Stimulated activated naive B cell treated with anti-CD40 and anti-IgM and Interleukin-4, amounts not matched to agents 10 μg/mL and 1 μg/mL and 100 μg/mL, for 72 hours (primary cell): Measurements from ENCODE around the gene ZFP36L2.
A peak's percentile ranks its signal among the peaks of the same experiment; 100 is the strongest.

Experiments used
- ATAC-seq, 2 donors: fragments of 150-1000 bp; cut with Tn5 transposase; replicated peaks; 2 replicates each; pipeline ENCODE4 v1.10.0; 2021; ENCODE audit warnings: moderate library complexity in 1 of 2
- DNase-seq: peaks from one replicate; pipeline ENCODE4 v3.0.0; 2021
- H3K27ac Mint-ChIP-seq: one replicate; pipeline ENCODE4 v1.8.0; 2022; ENCODE audit warnings: mild to moderate bottlenecking, mixed read lengths
- H3K27me3 Mint-ChIP-seq, 2 donors: one replicate each; pipeline ENCODE4 v1.8.0; 2022; ENCODE audit warnings: mixed read lengths in 2 of 2
- H3K36me3 Mint-ChIP-seq, 2 donors: one replicate each; pipeline ENCODE4 v1.8.0; 2022; ENCODE audit warnings: mixed read lengths in 2 of 2, mild to moderate bottlenecking in 1 of 2
- H3K4me1 Mint-ChIP-seq, 2 donors: one replicate each; pipeline ENCODE4 v1.8.0; 2022; ENCODE audit warnings: mixed read lengths in 2 of 2, mild to moderate bottlenecking in 1 of 2
- H3K4me3 Mint-ChIP-seq, 2 donors: one replicate each; pipeline ENCODE4 v1.8.0; 2022; ENCODE audit warnings: mild to moderate bottlenecking in 2 of 2, mixed read lengths in 2 of 2, moderate library complexity in 1 of 2
- H3K9me3 Mint-ChIP-seq, 2 donors: one replicate each; pipeline ENCODE4 v1.8.0; 2022; ENCODE audit warnings: mixed read lengths in 2 of 2, mild to moderate bottlenecking in 1 of 2

The ZFP36L2 gene

GRCh38 chr2:43186679-43187374 is 39.6 kb downstream of the ZFP36L2 start:
- no peaks in the 10 kb centered on the region for H3K27me3 Mint-ChIP-seq
- H3K36me3 Mint-ChIP-seq = no peaks in the 10 kb centered on the region
- ATAC-seq = no peak
- no peaks in the 10 kb centered on the region for H3K9me3 Mint-ChIP-seq
- peak overlapping the region; percentile 20 for H3K27ac Mint-ChIP-seq
- no peak overlapping the region for H3K4me3 Mint-ChIP-seq
- DNase-seq = no peak
- peaks cover 7 to 32% of the 10 kb centered on the region in 2 donors for H3K4me1 Mint-ChIP-seq

DNA sequence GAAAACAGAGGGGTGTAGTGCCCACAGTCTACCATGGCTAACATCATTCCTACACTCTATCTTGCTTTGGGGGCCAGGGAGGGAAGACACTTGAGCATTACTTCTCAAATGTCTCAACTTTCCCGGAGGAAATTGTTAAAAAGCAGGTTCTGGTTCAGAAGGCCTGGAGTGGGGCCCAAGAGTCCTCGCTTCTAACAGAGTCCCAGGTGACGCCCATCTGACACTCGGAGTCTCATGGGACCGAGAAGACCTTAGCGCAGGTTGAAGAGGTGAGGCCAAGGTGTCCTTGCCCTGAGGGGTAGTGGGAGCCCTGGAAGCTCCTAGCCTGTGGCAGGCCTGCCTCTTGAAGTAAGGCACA is 40.1 kb downstream of the ZFP36L2 start:
- Mint-ChIP-seq H3K4me3 (no peak overlapping the region), H3K27ac (peak overlapping the region; percentile 20), H3K27me3 (no peaks in the 10 kb centered on the region), H3K4me1 (peaks cover 8 to 31% of the 10 kb centered on the region in 2 donors), H3K9me3 (no peaks in the 10 kb centered on the region), H3K36me3 (peaks cover under 1 to 2% of the 10 kb centered on the region in 2 donors)
- DNase-seq = no peak
- ATAC-seq = no peak

DNA sequence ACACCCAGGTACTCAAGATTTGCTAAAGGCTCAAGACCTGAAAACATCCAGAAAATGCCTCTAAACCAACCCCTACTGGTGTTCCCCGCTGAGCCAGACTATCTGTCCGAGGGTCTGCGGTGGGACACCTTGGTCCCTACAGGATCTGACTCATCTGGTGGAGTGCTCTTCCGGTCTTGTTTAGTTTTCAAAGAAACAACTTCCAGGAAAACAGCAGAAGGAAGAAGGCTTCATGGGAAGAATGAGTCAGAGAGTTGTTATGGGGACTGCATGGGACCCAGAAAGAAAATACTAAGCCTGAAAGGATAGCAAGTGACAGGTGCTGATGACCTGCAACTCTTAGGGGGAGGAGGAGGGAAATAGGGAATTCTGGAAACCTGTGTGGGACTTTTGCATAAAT is 41.3 kb downstream of the ZFP36L2 start:
- Mint-ChIP-seq H3K4me3 (no peak overlapping the region), H3K36me3 (peaks cover 3 to 6% of the 10 kb centered on the region in 2 donors), H3K4me1 (peaks cover 14 to 33% of the 10 kb centered on the region in 2 donors), H3K27me3 (no peaks in the 10 kb centered on the region), H3K9me3 (no peaks in the 10 kb centered on the region), H3K27ac (no peak overlapping the region)
- DNase-seq (no peak), ATAC-seq (no peak)

- peaks cover 3 to 6% of the 10 kb centered on the region in 2 donors for H3K36me3 Mint-ChIP-seq
- peaks cover 14 to 35% of the 10 kb centered on the region in 2 donors for H3K4me1 Mint-ChIP-seq
- ATAC-seq (no peak), DNase-seq (no peak)
- H3K9me3 Mint-ChIP-seq = no peaks in the 10 kb centered on the region
- no peak overlapping the region for H3K4me3 Mint-ChIP-seq
- no peak overlapping the region for H3K27ac Mint-ChIP-seq
- H3K27me3 Mint-ChIP-seq = no peaks in the 10 kb centered on the region
Measured at GRCh38 chr2:43184339-43184895, 42.0 kb downstream of the ZFP36L2 start.

DNA sequence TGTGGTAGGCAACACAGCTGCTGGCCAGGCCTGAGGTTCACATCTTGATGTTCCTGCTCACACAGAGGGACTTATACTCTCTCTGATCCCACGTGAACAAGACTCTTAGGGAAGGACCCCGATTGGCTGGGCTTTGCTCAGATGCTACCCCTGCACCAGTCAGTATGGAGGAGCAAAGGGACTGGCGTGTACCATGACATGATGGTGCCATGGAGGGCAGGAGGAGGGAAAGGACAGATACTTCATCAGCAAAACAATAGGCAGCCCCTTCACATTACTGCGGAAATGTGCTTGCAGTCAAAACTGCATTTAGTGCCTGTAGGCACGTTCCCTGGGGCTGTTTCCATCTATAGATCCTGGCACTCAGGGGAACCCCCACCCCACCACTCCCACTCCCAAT is 42.7 kb downstream of the ZFP36L2 start:
- H3K9me3 Mint-ChIP-seq = no peaks in the 10 kb centered on the region
- no peak for ATAC-seq
- no peak overlapping the region for H3K4me3 Mint-ChIP-seq
- no peaks in the 10 kb centered on the region for H3K27me3 Mint-ChIP-seq
- DNase-seq = no peak
- H3K4me1 Mint-ChIP-seq = peaks cover 14 to 36% of the 10 kb centered on the region in 2 donors
- H3K36me3 Mint-ChIP-seq = peaks cover 3 to 6% of the 10 kb centered on the region in 2 donors
- H3K27ac Mint-ChIP-seq = no peak overlapping the region

- Mint-ChIP-seq H3K9me3 (peaks cover 4% of the 10 kb centered on the region in 2 donors), H3K4me3 (no peak overlapping the region), H3K27ac (no peak overlapping the region), H3K36me3 (peaks cover 6 to 11% of the 10 kb centered on the region in 2 donors), H3K27me3 (no peaks in the 10 kb centered on the region), H3K4me1 (peaks cover 19 to 29% of the 10 kb centered on the region in 2 donors)
- DNase-seq (no peak), ATAC-seq (no peak)
Measured at GRCh38 chr2:43180897-43181296, 45.5 kb downstream of the ZFP36L2 start.

DNA sequence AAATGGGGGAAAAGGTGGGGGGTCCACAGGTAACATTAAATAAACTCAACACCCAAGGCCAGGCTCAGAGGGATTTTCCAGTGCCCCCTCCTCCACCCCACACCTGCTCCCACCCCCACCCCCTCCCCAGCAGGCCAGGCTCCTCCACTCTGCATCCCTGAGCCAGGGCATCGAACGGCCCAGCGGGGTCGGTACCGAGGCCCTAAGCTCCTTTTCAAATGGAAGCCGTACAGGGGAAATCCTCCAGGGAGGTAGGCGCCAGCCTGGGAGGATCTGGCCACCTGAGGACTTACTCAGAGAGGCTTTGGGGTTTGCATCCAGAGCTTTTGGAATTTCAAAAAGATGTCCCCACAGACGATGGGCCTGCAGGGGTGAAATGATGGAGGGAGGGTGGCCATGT is 46.5 kb downstream of the ZFP36L2 start:
- H3K4me3 Mint-ChIP-seq = no peak overlapping the region
- no peak overlapping the region for H3K27ac Mint-ChIP-seq
- H3K9me3 Mint-ChIP-seq = peaks cover 4 to 8% of the 10 kb centered on the region in 2 donors
- H3K36me3 Mint-ChIP-seq = peaks cover 11 to 18% of the 10 kb centered on the region in 2 donors
- DNase-seq (no peak), ATAC-seq (no peak)
- H3K4me1 Mint-ChIP-seq = peaks cover 26 to 30% of the 10 kb centered on the region in 2 donors
- no peaks in the 10 kb centered on the region for H3K27me3 Mint-ChIP-seq

DNA sequence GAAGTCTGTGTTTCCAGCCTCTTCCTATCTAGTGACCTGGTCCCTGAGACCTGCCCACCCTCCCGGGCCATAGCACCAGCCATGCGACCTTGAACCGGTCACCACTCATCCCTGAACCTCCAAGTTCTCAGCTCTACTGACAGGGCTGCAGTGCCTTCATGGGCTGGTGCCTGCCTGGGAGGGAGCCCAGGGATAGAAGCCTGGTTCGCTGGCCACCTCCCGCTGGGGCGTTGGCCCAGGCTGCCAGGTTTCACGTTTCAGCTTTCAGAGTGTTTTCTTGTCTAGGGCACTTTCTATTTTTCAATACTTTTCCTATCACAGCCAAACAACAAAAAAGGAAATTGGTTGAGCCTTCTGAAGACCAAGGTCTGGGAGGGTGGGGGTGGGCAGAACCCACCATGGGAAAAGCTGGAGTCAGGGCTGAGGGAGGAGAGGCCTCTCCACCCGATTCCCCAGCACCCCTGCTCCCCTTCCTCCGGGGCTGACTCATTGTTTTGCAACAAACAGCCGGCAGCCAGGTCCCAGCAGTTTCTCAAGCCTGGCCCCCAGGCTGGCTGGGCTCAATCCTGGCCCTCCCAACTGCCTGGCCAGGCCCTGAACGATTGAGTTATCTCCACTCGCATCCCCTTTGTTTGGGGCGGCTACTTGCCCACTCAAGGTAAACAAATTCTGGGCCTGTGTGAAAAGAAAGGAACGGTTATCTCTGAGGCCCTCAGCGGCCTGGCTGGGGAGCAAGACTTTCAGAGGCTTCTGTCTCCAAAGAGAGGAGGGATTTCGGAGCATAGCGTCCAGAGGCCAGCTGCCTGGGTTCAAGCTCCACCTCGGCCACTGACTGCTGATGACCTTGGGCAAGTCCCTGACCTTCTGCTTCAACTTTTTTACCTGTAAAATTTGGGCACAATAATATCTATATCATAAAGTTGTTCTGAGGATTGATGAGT is 47.5 kb downstream of the ZFP36L2 start:
- H3K9me3 Mint-ChIP-seq = peaks cover 9 to 13% of the 10 kb centered on the region in 2 donors
- H3K36me3 Mint-ChIP-seq = peaks cover 15 to 18% of the 10 kb centered on the region in 2 donors
- H3K27ac Mint-ChIP-seq = no peak overlapping the region
- no peak overlapping the region for H3K4me3 Mint-ChIP-seq
- peaks cover 34 to 41% of the 10 kb centered on the region in 2 donors for H3K4me1 Mint-ChIP-seq
- no peak for ATAC-seq
- no peak for DNase-seq
- H3K27me3 Mint-ChIP-seq = no peaks in the 10 kb centered on the region

GRCh38 chr2:43178055-43178598 is 48.3 kb downstream of the ZFP36L2 start:
- Mint-ChIP-seq H3K27me3 (no peaks in the 10 kb centered on the region), H3K4me1 (peaks cover 34 to 49% of the 10 kb centered on the region in 2 donors), H3K27ac (peak overlapping the region; percentile 80), H3K36me3 (peaks cover 15 to 18% of the 10 kb centered on the region in 2 donors), H3K4me3 (no peak overlapping the region), H3K9me3 (peaks cover 9 to 13% of the 10 kb centered on the region in 2 donors)
- ATAC-seq = no peak
- no peak for DNase-seq

GRCh38 chr2:43176449-43176848 is 50.0 kb downstream of the ZFP36L2 start:
- H3K27ac Mint-ChIP-seq = peak overlapping the region; percentile 31
- peaks cover 36 to 59% of the 10 kb centered on the region in 2 donors for H3K4me1 Mint-ChIP-seq
- H3K36me3 Mint-ChIP-seq = peaks cover 15 to 17% of the 10 kb centered on the region in 2 donors
- DNase-seq (no peak), ATAC-seq (no peak)
- peaks cover 9 to 13% of the 10 kb centered on the region in 2 donors for H3K9me3 Mint-ChIP-seq
- H3K4me3 Mint-ChIP-seq = no peak overlapping the region
- no peaks in the 10 kb centered on the region for H3K27me3 Mint-ChIP-seq

- Mint-ChIP-seq H3K4me1 (peaks cover 35 to 58% of the 10 kb centered on the region in 2 donors), H3K27ac (peak overlapping the region; percentile 90), H3K9me3 (peaks cover 9 to 13% of the 10 kb centered on the region in 2 donors), H3K27me3 (no peaks in the 10 kb centered on the region), H3K36me3 (peaks cover 11 to 12% of the 10 kb centered on the region in 2 donors), H3K4me3 (no peak overlapping the region)
- DNase-seq = no peak
- ATAC-seq = no peak
Measured at GRCh38 chr2:43175876-43176275, 50.5 kb downstream of the ZFP36L2 start.

DNA sequence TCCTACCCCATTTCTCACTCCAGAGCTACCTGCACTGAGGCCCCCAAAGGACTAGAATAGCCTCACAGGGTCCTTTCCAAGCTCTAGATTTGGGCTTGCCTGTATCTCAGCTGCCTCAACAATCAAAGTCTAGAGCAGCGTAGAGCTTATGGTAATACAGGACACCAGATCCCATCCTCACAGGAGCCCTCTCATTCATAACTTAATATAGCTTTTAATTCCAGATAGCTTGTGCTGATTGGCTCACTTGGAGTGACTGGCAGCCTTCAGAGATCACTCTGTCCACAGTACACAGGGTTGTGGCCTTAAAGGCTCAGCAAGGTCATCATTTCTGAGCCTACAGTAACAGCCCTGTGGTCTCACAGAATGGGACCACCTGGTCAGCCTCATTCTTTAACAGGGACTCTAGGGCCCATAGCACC is 51.4 kb downstream of the ZFP36L2 start:
- DNase-seq (peak; percentile 33), ATAC-seq (peak; percentile 16 to 24)
- Mint-ChIP-seq H3K4me3 (peak overlapping the region; percentile 46 to 49), H3K4me1 (peaks cover 39 to 64% of the 10 kb centered on the region in 2 donors), H3K36me3 (peaks cover 11 to 12% of the 10 kb centered on the region in 2 donors), H3K27ac (peak overlapping the region; percentile 90), H3K9me3 (peaks cover 9 to 13% of the 10 kb centered on the region in 2 donors), H3K27me3 (no peaks in the 10 kb centered on the region)

DNA sequence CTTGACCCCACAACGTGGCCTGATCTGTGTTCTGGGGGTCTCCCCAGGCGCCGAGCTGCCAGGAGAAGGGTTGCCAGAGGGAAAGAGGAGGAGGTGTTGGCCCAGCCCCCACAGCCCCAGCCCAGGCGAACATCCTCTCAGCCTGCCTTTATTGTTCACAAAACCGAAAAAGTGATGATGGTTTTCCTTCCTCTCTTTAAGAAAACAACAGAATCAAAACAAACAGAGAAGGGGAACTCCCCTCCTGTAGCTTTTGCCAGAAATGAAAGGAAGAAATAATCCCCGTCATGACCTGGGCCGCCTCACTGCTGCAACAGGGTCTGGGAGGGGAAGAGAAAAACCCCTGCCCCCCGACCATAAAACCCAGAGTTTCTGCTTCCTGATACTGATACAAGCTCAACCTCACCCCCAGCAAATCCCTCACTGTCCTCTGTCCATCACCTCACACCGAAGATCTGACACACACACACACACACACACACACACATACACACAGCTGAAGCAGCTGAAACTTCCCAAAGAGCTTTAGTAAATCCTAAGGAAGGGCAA is 52.0 kb downstream of the ZFP36L2 start:
- DNase-seq (peak; percentile 66), ATAC-seq (peak; percentile 87 to 91)
- Mint-ChIP-seq H3K4me3 (peak overlapping the region; percentile 46 to 49), H3K36me3 (peaks cover 11 to 12% of the 10 kb centered on the region in 2 donors), H3K9me3 (peaks cover 9 to 13% of the 10 kb centered on the region in 2 donors), H3K4me1 (peaks cover 45 to 69% of the 10 kb centered on the region in 2 donors), H3K27me3 (no peaks in the 10 kb centered on the region), H3K27ac (peak overlapping the region; percentile 90)
